OCI-LY3 (cell line): ENCODE results near the gene C1orf141.

Experiments used
- CTCF ChIP-seq: fragments of 200-600, 300-600 bp; sonication (generic); IDR thresholded peaks from 2 replicates; pipeline ENCODE4 v1.5.1; 2014; ENCODE audit warnings: antibody characterized with exemption, low read length, low read depth
- EZH2phosphoT487 ChIP-seq: fragments of 200-600 bp; shearing (Covaris generic); IDR thresholded peaks from 2 replicates; pipeline ENCODE4 v1.6.1; 2018; ENCODE audit warnings: antibody characterized with exemption, mixed run types, low read depth

- TF ChIP-seq CTCF (no peak), EZH2phosphoT487 (no peak)
These were observed 73.5 kb downstream of the C1orf141 start for GRCh38 chr1:67061266-67061665.
